Fibroblast of the conjunctiva (primary cell): ENCODE results near the gene TBRG1.
"Not testable (repeated sequence)": the region's sequence is repeated elsewhere in the genome, so short reads cannot be mapped to it uniquely, and the experiment has no call there.

Experiments
- DNase-seq: peaks from one replicate; pipeline ENCODE4 v3.0.0-alpha.2; 2010; ENCODE audit warnings: low read depth

TBRG1 gene

GRCh38 chr11:124622531-124623451, at the start of gene TBRG1:
TBRG1 (plus strand) TSS chr11:124622864; CDS start chr11:124623084, 220 bp downstream.
- DNase-seq: peak; percentile 85

- no peak for DNase-seq
Measured at GRCh38 chr11:124577716-124578427, 44.8 kb upstream of the TBRG1 start.

GRCh38 chr11:124578761-124579160, 43.9 kb upstream of the TBRG1 start:
- no peak for DNase-seq

- DNase-seq: no peak
Measured at GRCh38 chr11:124581817-124582216, 40.8 kb upstream of the TBRG1 start.

- no peak for DNase-seq
Measured at GRCh38 chr11:124582565-124582964, 40.1 kb upstream of the TBRG1 start.

GRCh38 chr11:124583781-124584180, 38.9 kb upstream of the TBRG1 start:
- DNase-seq: no peak

GRCh38 chr11:124584681-124585372, 37.8 kb upstream of the TBRG1 start:
- no peak for DNase-seq

- peak; percentile 33 for DNase-seq
Measured at GRCh38 chr11:124586238-124586860, 36.3 kb upstream of the TBRG1 start.

GRCh38 chr11:124591430-124591829, 31.2 kb upstream of the TBRG1 start:
- no peak for DNase-seq

- DNase-seq: no peak
Measured at GRCh38 chr11:124592627-124593026, 30.0 kb upstream of the TBRG1 start.

- no peak for DNase-seq
Measured at GRCh38 chr11:124595302-124595701, 27.4 kb upstream of the TBRG1 start.

- no peak for DNase-seq
Measured at GRCh38 chr11:124597626-124598025, 25.0 kb upstream of the TBRG1 start.

GRCh38 chr11:124600621-124601320, 21.9 kb upstream of the TBRG1 start:
- DNase-seq: no peak

GRCh38 chr11:124602193-124602592, 20.5 kb upstream of the TBRG1 start:
- DNase-seq: no peak

GRCh38 chr11:124602723-124603122, 19.9 kb upstream of the TBRG1 start:
- not testable (repeated sequence) for DNase-seq

GRCh38 chr11:124605719-124606118, 16.9 kb upstream of the TBRG1 start:
- DNase-seq: no peak

GRCh38 chr11:124608147-124608546, 14.5 kb upstream of the TBRG1 start:
- no peak for DNase-seq

GRCh38 chr11:124610295-124610694, 12.4 kb upstream of the TBRG1 start:
- DNase-seq: no peak

- no peak for DNase-seq
Measured at GRCh38 chr11:124611064-124611463, 11.6 kb upstream of the TBRG1 start, which contains the start of gene PANX3. PANX3 (plus strand) TSS chr11:124611428; CDS start chr11:124611557, 129 bp downstream.

- no peak for DNase-seq
Measured at GRCh38 chr11:124612045-124612444, 10.6 kb upstream of the TBRG1 start.

GRCh38 chr11:124612567-124613246, 10.0 kb upstream of the TBRG1 start:
- DNase-seq: no peak
